HG03521 (cell line): ENCODE results near the gene GPRC5A.

Experiments
- ATAC-seq: cut with Tn5 transposase; IDR thresholded peaks from one replicate; pipeline ENCODE4 v1.9.1; 2021; ENCODE audit warnings: mild to moderate bottlenecking, moderate library complexity; ENCODE audit not compliant: unreplicated experiment

GPRC5A gene

DNA sequence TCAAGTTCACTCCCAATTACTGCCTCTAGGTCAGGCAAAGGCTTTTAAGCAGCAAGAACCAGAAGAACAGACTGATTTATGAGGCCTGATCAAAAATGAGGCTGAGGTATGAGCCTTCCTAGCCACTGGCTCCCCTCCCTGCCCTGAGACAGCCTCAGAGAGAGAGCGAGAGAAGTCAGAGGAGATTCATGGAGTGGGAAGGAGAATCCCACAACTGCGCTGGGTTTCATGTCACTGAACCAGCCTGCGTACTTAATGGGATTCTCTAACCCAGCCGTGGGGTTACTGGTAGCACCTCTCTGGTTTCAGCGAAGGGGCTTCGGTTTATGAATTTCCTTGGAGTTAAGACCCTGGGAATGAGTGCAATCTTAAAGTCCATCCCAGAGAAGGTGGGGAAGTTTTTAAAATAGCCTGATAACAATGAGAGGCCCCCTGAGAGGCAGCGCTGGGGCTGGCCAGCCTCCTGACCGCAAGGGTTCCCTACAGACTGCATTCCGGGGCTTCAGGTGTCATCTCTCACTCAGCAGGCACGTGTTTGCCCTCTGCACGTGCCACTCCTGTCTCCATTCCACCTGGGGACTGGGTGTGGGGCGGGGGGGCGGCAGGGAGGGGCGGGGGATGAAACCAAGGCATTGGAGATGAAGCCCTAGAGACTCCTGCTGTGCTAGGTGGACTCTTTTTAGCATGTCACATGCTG lies 6.1 kb upstream of the GPRC5A start:
- ATAC-seq = no peak

DNA sequence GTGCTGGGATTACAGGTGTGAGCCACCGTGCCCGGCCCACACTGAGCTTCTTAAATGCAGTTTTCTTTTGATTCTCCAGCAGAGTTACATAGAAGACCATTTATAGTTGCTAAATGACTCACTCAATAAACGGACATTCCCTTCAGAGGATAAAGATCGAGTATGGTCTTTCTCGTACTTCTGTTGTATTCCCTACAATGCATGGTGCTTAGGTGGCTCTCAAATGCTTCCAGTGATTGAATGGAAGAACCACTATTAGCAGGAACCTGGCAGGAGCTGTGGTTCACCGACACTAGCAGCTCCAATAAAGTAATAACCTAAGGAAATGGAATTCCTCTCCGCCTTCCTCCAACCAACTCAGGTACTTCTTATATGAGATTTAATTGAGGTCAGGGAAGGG lies 3.9 kb upstream of the GPRC5A start:
- ATAC-seq = no peak

DNA sequence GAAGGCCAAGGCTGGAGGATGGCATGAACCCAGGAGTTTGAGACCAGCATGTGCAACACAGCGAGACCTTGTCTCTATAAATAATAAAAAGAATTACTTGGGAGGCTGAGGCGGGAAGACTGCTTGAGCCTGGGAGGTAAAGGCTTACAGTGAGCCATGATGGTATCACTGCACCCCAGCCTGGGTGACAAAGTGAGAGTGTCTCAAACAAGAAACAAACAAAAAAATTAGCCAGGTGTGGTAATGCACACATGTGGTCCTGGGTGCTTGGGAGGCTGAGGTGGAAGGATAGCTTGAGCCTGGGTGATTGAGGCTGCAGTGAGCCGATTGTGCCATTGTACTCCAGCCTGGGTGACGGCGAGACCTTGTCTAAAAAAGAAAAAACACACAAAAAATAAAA lies 1.7 kb upstream of the GPRC5A start:
- no peak for ATAC-seq

DNA sequence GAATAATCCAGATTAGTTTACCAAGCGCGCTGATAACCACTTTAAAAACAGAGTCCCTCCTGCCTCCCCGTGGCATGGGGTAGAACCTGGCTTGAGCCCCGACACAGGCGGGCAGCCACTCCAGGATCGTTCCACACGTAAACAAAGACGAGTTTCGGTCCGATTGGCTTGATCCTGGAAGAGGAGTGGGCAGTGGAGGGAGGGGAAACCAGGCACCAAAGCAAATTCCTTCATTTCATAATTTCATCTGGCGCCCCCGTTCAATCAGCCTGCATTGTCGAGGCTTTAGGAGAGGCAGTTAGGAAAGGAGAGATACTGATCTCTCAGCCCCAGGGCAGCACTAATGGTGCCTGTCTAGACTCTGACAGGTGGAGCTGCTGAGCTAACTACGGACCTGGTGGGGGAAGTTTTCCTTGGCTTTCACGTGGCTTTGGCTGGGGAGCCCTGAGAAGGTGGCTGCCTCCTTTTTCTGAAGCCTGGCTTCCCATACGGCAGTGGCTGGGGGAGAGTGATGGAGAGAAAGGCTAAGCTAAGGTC lies 751 bp upstream of the GPRC5A start:
- no peak for ATAC-seq

- ATAC-seq = no peak
Observed at GRCh38 chr12:12891881-12892355, 556 bp downstream of the GPRC5A start.

DNA sequence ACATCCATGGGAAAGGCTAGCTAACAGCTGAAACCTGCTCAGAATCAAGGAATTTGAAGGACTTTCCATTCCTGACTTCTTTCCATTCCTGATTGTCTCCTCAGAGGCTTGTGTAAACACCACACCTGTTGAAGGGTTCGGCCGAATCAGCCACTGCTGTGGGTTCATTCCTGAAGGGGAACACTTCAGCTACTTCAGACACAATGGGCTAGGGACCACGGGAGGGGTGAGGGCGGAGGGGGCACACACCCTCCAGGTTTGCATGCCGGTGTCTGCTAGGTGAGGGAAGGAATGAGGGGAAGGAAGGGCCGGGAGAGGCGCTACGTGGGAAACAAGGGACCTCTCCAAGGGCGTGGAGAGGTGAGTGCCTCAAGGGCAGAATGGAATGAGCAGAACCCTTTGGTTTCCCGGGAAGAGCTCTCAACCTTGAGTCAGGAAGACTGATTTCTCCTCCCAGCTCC lies 1.3 kb downstream of the GPRC5A start:
- ATAC-seq = no peak

GRCh38 chr12:12893438-12893837 lies 2.1 kb downstream of the GPRC5A start:
- no peak for ATAC-seq

- no peak for ATAC-seq
Observed at GRCh38 chr12:12896260-12896659, 4.9 kb downstream of the GPRC5A start.

- ATAC-seq = no peak
Observed at GRCh38 chr12:12897302-12897701, 5.9 kb downstream of the GPRC5A start.

DNA sequence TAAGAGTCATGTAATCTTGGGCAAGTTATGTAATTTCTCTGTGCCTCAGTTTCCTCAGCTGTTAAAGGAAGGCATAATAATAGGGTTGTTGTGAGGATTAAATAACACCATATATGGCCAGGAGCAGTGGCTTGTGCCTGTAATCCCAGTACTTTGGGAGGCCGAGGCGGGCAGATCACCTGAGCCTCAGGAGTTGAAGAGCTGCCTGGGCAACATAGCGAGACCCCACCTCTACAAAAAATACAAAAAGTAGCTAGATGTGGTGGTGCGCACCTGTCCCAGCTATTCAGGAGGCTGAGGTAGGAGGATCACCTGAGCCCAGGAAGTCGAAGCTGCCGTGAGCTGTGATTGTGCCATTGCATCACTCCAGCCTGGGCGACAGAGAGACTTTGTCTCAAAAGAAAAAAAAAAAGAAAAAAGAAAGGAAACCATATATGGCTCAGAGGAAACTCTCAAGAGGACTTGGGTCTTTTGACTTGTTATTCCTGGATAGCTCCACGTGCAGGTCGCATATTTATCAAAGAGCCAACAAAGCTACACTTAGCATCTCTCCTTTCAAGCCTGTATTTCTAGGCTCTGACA lies 6.9 kb downstream of the GPRC5A start:
- no peak for ATAC-seq

DNA sequence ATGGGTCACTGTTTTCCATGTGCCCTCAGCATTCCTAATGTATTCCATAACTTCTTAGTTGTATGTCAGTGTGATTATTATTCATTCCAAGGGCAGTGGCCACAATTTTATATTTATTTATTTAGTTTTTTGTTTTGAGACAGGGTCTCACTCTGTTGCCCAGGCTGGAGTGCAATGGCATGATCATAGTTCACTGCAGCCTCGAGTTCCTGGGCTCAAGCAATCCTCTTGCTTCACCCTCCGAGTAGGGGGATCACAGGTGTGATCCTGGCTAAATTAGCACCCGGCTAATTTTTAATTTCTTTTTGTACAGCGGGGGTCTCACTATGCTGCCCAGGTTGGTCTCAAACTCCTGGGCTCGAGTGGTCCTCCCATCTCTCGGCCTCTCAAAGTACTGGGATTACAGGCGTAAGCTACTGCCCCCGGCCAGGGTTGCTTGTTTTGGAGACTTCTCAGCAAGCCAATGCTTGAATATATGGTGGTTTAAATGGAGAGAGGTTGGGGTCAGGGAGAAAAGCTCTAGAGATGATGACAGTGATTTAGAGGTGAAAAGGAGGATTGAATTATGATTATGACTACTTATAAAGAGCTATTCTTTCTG lies 7.6 kb downstream of the GPRC5A start:
- no peak for ATAC-seq

GRCh38 chr12:12899530-12900380 lies 8.4 kb downstream of the GPRC5A start:
- no peak for ATAC-seq

- no peak for ATAC-seq
Observed at GRCh38 chr12:12900786-12901157, 9.4 kb downstream of the GPRC5A start.

GRCh38 chr12:12901158-12901791 lies 9.9 kb downstream of the GPRC5A start:
- no peak for ATAC-seq

DNA sequence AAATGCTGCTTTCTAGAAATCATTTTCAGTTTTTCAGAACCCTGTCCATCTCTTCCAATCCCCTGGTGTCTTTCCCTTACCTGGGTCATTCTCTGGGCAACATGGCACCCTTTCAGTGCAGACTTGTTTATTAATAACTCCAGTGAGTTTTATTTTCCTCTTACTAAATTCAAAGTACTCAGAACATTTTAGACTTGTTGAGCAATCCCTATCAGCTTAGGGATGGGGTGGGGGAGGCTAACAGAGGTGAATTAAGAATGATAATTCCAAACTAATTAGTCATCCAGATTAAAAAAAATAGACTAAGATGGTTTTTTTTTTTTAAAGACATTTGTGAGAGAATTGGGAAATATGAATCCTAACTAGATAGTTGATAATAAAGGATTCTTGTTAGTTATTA lies 10.7 kb downstream of the GPRC5A start:
- no peak for ATAC-seq

GRCh38 chr12:12903642-12904609 lies 12.6 kb downstream of the GPRC5A start:
- no peak for ATAC-seq

GRCh38 chr12:12907552-12907951 lies 16.2 kb downstream of the GPRC5A start:
- no peak for ATAC-seq

DNA sequence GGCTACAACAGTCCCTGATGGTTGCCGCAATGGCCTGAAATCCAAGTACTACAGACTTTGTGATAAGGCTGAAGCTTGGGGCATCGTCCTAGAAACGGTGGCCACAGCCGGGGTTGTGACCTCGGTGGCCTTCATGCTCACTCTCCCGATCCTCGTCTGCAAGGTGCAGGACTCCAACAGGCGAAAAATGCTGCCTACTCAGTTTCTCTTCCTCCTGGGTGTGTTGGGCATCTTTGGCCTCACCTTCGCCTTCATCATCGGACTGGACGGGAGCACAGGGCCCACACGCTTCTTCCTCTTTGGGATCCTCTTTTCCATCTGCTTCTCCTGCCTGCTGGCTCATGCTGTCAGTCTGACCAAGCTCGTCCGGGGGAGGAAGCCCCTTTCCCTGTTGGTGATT lies 16.9 kb downstream of the GPRC5A start:
- no peak for ATAC-seq

DNA sequence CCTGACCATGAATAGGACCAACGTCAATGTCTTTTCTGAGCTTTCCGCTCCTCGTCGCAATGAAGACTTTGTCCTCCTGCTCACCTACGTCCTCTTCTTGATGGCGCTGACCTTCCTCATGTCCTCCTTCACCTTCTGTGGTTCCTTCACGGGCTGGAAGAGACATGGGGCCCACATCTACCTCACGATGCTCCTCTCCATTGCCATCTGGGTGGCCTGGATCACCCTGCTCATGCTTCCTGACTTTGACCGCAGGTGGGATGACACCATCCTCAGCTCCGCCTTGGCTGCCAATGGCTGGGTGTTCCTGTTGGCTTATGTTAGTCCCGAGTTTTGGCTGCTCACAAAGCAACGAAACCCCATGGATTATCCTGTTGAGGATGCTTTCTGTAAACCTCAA lies 17.3 kb downstream of the GPRC5A start:
- ATAC-seq = no peak
